Measurements from ENCODE around the gene WNT10A.

DNA sequence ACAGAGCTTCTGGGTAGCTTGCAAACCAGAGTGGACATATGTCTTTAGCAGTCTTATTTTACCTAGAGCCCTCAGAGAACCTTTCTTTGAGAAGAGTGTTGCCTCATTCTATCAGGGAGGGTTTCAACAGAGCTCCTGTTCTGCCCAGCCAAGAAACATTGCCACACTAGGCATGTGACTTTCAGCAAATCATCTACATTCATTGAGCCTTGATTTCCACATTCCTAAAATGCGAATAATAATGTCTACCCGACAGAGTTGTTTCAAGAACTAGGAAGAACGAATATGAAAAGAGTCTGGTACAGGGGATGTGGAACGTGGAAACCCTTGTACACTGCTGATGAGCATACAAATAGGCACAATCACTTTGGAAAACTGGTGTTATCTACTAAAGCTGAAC, 41.2 kb upstream of the WNT10A start:
- TF ChIP-seq POLR2A (IDR thresholded peaks at IDR 0.05) = no peak
- TF ChIP-seq, protein P1, sequence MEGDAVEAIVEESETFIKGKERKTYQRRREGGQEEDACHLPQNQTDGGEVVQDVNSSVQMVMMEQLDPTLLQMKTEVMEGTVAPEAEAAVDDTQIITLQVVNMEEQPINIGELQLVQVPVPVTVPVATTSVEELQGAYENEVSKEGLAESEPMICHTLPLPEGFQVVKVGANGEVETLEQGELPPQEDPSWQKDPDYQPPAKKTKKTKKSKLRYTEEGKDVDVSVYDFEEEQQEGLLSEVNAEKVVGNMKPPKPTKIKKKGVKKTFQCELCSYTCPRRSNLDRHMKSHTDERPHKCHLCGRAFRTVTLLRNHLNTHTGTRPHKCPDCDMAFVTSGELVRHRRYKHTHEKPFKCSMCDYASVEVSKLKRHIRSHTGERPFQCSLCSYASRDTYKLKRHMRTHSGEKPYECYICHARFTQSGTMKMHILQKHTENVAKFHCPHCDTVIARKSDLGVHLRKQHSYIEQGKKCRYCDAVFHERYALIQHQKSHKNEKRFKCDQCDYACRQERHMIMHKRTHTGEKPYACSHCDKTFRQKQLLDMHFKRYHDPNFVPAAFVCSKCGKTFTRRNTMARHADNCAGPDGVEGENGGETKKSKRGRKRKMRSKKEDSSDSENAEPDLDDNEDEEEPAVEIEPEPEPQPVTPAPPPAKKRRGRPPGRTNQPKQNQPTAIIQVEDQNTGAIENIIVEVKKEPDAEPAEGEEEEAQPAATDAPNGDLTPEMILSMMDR (IDR thresholded peaks at IDR 0.05) = no peak
